NT2/D1 (cell line): ENCODE data around the gene JMJD7.

Experiments
- DNase-seq: peaks from one replicate; pipeline ENCODE4 v3.0.0-alpha.2; 2011; ENCODE audit warnings: low read depth, low spot score
- H3K27me3 ChIP-seq: 2 replicates; pipeline ENCODE4 v1.6.0; 2011; ENCODE audit warnings: mild to moderate bottlenecking; ENCODE audit not compliant: insufficient read length, insufficient read depth
- H3K36me3 ChIP-seq: 2 replicates; pipeline ENCODE4 v1.6.1; 2011; ENCODE audit warnings: mild to moderate bottlenecking, low read length, mixed read lengths; ENCODE audit not compliant: insufficient read depth, insufficient read length
- H3K4me1 ChIP-seq: 2 replicates; pipeline ENCODE4 v1.5.1; 2011; ENCODE audit not compliant: insufficient read depth, insufficient read length
- H3K4me3 ChIP-seq: 2 replicates; pipeline ENCODE4 v1.5.1; 2011; ENCODE audit warnings: low read depth; ENCODE audit not compliant: insufficient read length
- H3K9ac ChIP-seq: 2 replicates; pipeline ENCODE4 v1.6.0; 2011; ENCODE audit warnings: low read depth; ENCODE audit not compliant: insufficient read length
- H3K9me3 ChIP-seq: 2 replicates; pipeline ENCODE4 v1.5.1; 2011; ENCODE audit warnings: mild to moderate bottlenecking, low read length; ENCODE audit not compliant: insufficient read depth
- SUZ12 ChIP-seq: IDR thresholded peaks from 2 replicates; pipeline ENCODE4 v1.6.1; 2011; ENCODE audit not compliant: insufficient read length, insufficient read depth; ENCODE audit errors: extremely low read depth
- YY1 ChIP-seq: IDR thresholded peaks from 2 replicates; pipeline ENCODE4 v1.6.1; 2011; ENCODE audit not compliant: insufficient read length, insufficient read depth
- ZNF274 ChIP-seq: IDR thresholded peaks from 2 replicates; pipeline ENCODE4 v1.6.1; 2011; ENCODE audit warnings: mild to moderate bottlenecking, low read depth, low read length

Gene JMJD7

DNA sequence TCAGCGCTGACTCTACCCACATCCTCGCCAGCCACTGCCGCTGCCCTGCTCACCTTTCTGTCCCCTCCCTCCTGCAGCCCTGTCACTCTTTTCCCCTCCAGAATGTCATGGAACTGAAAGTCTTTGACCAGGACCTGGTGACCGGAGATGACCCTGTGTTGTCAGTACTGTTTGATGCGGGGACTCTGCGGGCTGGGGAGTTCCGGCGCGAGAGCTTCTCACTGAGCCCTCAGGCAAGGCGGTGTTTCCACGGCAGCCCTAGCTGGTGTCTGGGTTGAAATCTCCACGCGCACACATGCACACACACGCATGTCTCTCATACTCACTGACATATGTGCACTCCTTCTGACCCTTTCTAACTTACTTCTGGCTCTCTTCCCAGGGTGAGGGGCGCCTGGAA, 12.8 kb downstream of the JMJD7 start:
- Histone ChIP-seq H3K36me3 (peaks cover 31% of the 10 kb centered on the region), H3K27me3 (no peaks in the 10 kb centered on the region), H3K4me1 (peaks cover 8% of the 10 kb centered on the region), H3K9me3 (no peaks in the 10 kb centered on the region), H3K9ac (no peak overlapping the region), H3K4me3 (no peak overlapping the region)
- DNase-seq, result no peak
- TF ChIP-seq SUZ12 (no peak), YY1 (no peak), ZNF274 (no peak)

DNA sequence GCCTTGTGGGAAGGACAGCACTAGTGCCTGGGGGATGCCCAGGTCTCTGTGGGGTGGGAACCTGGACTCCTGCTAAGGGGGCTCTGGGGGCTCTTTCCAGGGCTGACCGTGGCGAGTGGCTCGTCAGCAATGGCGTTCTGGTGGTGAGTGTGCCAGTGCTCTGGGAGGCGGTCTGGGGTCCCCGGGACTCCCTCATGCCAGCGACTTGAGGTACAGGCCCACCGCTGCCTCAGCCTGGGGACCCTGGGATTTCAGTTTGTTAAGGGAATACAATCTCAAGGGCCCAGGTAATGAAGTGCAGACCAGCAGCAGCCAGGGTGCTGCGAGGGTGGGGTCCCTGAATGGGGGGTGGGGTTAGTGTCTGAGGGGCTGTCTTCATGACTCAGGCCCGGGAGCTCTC, 13.2 kb downstream of the JMJD7 start:
- H3K9ac ChIP-seq, result no peak overlapping the region
- H3K4me1 ChIP-seq, result peaks cover 8% of the 10 kb centered on the region
- no peak overlapping the region for H3K4me3 ChIP-seq
- H3K36me3 ChIP-seq, result peaks cover 34% of the 10 kb centered on the region
- no peaks in the 10 kb centered on the region for H3K9me3 ChIP-seq
- H3K27me3 ChIP-seq, result no peaks in the 10 kb centered on the region
- no peak for DNase-seq
- TF ChIP-seq ZNF274 (no peak), SUZ12 (no peak), YY1 (no peak)

DNA sequence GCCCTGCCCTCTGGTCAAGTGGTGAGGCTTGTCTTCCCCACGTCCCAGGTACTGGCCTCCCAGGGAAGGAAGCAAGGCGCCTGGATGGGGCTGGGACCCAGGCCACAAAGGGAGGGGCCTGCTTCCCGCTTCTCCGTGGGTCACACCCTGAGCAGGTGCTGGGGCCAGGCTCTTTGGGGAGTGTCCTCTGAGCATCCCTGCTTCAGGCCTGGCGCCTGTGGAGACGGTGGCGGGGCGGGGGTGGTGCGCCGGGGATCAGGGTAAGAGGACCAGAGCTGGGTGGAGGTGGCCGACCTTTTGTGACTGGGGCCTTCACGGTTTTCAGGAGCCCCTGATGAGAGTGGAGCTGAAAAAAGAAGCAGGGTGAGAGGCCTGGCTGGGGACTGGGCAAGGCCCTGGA, 14.3 kb downstream of the JMJD7 start:
- Histone ChIP-seq H3K36me3 (peaks cover 43% of the 10 kb centered on the region), H3K9me3 (no peaks in the 10 kb centered on the region)
- no peak for DNase-seq

DNA sequence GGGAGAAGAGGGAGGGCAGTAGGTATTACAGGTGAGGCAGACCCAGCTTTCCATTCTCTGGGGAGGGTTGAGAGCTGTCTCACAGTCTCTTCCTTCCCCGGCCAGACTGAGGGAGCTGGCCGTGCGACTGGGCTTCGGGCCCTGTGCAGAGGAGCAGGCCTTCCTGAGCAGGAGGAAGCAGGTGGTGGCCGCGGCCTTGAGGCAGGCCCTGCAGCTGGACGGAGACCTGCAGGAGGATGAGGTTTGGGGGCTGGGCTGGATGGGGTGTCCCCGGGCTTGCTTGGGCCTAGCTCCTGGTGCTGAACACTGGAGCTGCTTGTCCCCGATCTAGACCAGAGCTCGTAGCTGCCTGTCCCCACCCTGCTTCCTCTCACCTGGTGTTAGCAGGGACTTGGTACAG, 15.7 kb downstream of the JMJD7 start:
- Histone ChIP-seq H3K4me1 (peaks cover 8% of the 10 kb centered on the region), H3K4me3 (no peak overlapping the region), H3K36me3 (peaks cover 49% of the 10 kb centered on the region), H3K9me3 (no peaks in the 10 kb centered on the region), H3K9ac (no peak overlapping the region), H3K27me3 (no peaks in the 10 kb centered on the region)
- DNase-seq, result no peak
- no peak for TF ChIP-seq YY1
- no peak for TF ChIP-seq ZNF274
- TF ChIP-seq SUZ12, result no peak

More for the DNA sequence above, 14.3 kb downstream of the JMJD7 start:
- Histone ChIP-seq H3K4me1 (peaks cover 8% of the 10 kb centered on the region), H3K9ac (no peak overlapping the region), H3K27me3 (no peaks in the 10 kb centered on the region), H3K4me3 (no peak overlapping the region)
- TF ChIP-seq SUZ12 (no peak), YY1 (no peak), ZNF274 (no peak)

DNA sequence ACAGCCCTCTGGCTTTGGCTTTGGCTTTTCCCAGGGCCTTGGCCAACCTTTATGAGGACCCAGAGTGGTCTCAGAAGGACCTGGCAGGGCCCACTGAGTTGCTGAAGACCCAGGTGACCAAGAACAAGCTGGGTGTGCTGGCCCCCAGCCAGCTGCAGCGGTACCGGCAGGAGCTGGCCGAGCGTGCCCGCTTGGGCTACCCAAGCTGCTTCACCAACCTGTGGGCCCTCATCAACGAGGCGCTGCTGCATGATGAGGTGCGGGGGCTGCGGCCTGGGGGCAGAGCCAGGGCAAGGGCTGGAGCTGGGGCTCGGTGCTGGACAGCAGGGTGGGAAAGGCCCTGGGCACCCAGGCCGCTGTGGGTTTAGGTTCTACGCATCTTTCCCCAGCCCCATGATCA, 16.9 kb downstream of the JMJD7 start:
- Histone ChIP-seq H3K36me3 (peaks cover 57% of the 10 kb centered on the region), H3K9me3 (no peaks in the 10 kb centered on the region), H3K4me1 (peaks cover 12% of the 10 kb centered on the region), H3K27me3 (no peaks in the 10 kb centered on the region), H3K4me3 (no peak overlapping the region), H3K9ac (no peak overlapping the region)
- TF ChIP-seq SUZ12, result no peak
- TF ChIP-seq ZNF274, result no peak
- TF ChIP-seq YY1, result no peak
- DNase-seq, result no peak

DNA sequence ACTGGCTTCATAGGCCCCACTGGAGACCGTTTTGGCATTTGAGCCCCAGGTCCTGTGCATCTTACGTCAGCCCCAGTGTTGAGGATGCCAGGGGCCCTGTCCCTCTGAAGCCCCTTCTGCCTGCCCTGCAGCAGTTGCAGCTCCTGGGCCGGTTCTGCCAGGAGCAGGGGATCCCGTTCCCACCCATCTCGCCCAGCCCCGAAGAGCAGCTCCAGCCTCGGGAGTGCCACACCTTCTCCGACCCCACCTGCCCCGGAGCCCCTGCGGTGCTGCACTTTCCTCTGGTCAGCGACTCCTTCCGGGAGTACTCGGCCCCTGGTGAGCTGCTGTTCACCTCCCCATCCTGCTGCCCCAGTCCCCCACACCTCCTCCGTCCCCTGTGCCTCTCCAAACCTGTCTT, 19.3 kb downstream of the JMJD7 start:
- DNase-seq, result no peak
- Histone ChIP-seq H3K27me3 (no peaks in the 10 kb centered on the region), H3K9ac (no peak overlapping the region), H3K4me1 (peaks cover 9% of the 10 kb centered on the region), H3K36me3 (peaks cover 55% of the 10 kb centered on the region), H3K4me3 (no peak overlapping the region), H3K9me3 (no peaks in the 10 kb centered on the region)
- TF ChIP-seq YY1, result no peak
- no peak for TF ChIP-seq ZNF274
- TF ChIP-seq SUZ12, result no peak

DNA sequence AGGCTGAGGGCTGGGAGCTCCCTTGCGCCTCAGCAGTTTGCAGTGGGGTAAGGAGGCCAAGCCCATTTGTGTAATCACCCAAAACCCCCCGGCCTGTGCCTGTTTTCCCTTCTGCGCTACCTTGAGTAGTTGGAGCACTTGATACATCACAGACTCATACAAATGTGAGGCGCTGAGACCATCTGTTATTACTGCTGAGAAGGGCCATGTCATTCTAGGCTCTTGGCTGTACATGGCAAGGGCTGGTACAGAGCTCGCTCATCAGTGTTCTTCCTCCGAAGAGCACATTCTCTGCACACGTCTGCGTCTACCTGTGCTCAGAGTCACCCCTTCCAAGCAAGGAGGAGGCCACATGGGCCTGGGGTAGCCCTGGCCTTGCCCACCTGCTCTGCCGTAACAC, 20.1 kb downstream of the JMJD7 start:
- Histone ChIP-seq H3K27me3 (no peaks in the 10 kb centered on the region), H3K4me1 (peaks cover 9% of the 10 kb centered on the region), H3K36me3 (peaks cover 53% of the 10 kb centered on the region), H3K9ac (no peak overlapping the region), H3K9me3 (no peaks in the 10 kb centered on the region), H3K4me3 (no peak overlapping the region)
- no peak for DNase-seq
- TF ChIP-seq YY1 (no peak), ZNF274 (no peak), SUZ12 (no peak)

DNA sequence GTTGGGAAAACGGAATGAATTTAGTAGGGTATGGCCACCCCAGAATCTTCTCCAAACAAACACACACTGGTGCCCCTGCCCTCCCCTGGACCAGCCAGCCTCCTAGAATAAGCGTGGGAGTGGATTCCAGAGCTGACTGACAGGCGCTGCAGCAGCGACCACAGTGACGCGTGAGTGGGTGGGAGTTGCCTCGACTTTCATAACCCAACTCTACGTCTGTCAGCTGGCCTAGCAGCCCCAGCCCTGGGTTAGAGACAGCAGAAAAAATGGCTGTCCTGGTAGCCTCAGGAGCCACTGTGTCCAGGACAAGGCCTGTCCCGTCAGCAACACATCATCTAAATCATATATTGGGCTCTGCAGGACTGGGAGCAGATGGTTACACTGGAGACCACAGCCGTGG, 20.7 kb downstream of the JMJD7 start:
- Histone ChIP-seq H3K9ac (no peak overlapping the region), H3K36me3 (peaks cover 51% of the 10 kb centered on the region), H3K9me3 (no peaks in the 10 kb centered on the region), H3K4me1 (peaks cover 11% of the 10 kb centered on the region), H3K4me3 (no peak overlapping the region), H3K27me3 (no peaks in the 10 kb centered on the region)
- DNase-seq, result no peak
- TF ChIP-seq SUZ12, result no peak
- TF ChIP-seq YY1, result no peak
- no peak for TF ChIP-seq ZNF274
